HCT116 (cell line): ENCODE measurements around the gene HIP1. TPM values are rescaled to one million over a fixed set of nuclear protein-coding genes. Genes with fewer than 3 reads are reported as not detected.

Experiments
- ATAC-seq: fragments of 200-7000 bp; cut with Tn5 transposase; 2 replicates; pipeline ENCODE4 v1.9.1; 2020; ENCODE audit warnings: mild to moderate bottlenecking, moderate library complexity
- BruUV-seq: library from RNA; stranded (reverse); fragments of 400-500 nt; replicated peaks from 2 replicates; lab custom pipeline; 2021; lab: Mats Ljungman, UMichigan
- CTCF ChIA-PET: fragments of 300-600 bp; sonication (Branson Sonifier 250); formaldehyde crosslinking; loops from one replicate; lab custom pipeline; 2021; ENCODE audit warnings: antibody characterized with exemption; lab: Charles Lee
- POLR2A ChIA-PET: fragments of 300-600, 350-600 bp; sonication (Branson Sonifier 250); formaldehyde crosslinking; loops from one replicate; lab custom pipeline; 2021; ENCODE audit warnings: antibody characterized with exemption; lab: Charles Lee
- RAD21 ChIA-PET, 2 experiments: fragments of 300-600 bp; sonication (Branson Sonifier 250); formaldehyde crosslinking; loops; one replicate each; lab custom pipeline; 2023; ENCODE audit warnings: low total read pairs in 2 of 2; ENCODE audit not compliant: uncharacterized antibody in 2 of 2, unreplicated experiment in 2 of 2, low non-redundant PET in 1 of 2; lab: Charles Lee
- DNase-seq: peaks from one replicate; pipeline ENCODE4 v3.0.0-alpha.2; 2010; ENCODE audit warnings: low read depth, low spot score
- H2AFZ ChIP-seq: fragments of 200-600 bp; shearing (Covaris generic), sonication (generic); 2 replicates; pipeline ENCODE4 v1.6.1; 2017; ENCODE audit warnings: low read depth, mixed run types, mixed read lengths, antibody characterized with exemption, low read length; ENCODE audit not compliant: poor library complexity, severe bottlenecking
- H3K27ac ChIP-seq: 2 replicates; pipeline ENCODE4 v1.5.1; 2012; ENCODE audit warnings: low read depth, low read length
- H3K27me3 ChIP-seq: fragments of 200-600 bp; sonication (generic); 2 replicates; pipeline ENCODE4 v1.6.1; 2016; ENCODE audit warnings: mixed run types, low read length, mixed read lengths; ENCODE audit not compliant: insufficient read depth
- H3K36me3 ChIP-seq, 2 experiments: fragments of 200-500 bp in 1 of 2; fragments of 200-600 bp in 1 of 2; sonication (Bioruptor generic) in 1 of 2; sonication (generic) in 1 of 2; 2 replicates each; pipeline versions ENCODE4 v1.5.1 to v1.6.1; 2014 to 2016; ENCODE audit warnings: low read length in 2 of 2, inconsistent platforms in 1 of 2, mixed read lengths in 1 of 2, mixed run types in 1 of 2; ENCODE audit not compliant: insufficient read depth in 2 of 2, control insufficient read depth in 1 of 2
- H3K4me1 ChIP-seq, 2 experiments: fragments of 200-600 bp in 1 of 2; sonication (generic) in 1 of 2; 2 replicates each; pipeline versions ENCODE4 v1.5.1 to v1.6.1; 2012 to 2017; ENCODE audit warnings: low read length in 2 of 2, inconsistent platforms in 1 of 2, mild to moderate bottlenecking in 1 of 2, mixed read lengths in 1 of 2, mixed run types in 1 of 2, moderate library complexity in 1 of 2; ENCODE audit not compliant: insufficient read depth in 2 of 2, control insufficient read depth in 1 of 2
- H3K4me2 ChIP-seq: fragments of 200-600 bp; sonication (generic); 2 replicates; pipeline ENCODE4 v1.6.1; 2017; ENCODE audit warnings: mixed run types, low read length, mixed read lengths
- H3K4me3 ChIP-seq, 2 experiments: fragments of 200-600 bp in 1 of 2; sonication (generic) in 1 of 2; replicated peaks in 1 of 2; 2 replicates each; pipeline ENCODE4 v1.5.1; 2011 to 2016; ENCODE audit warnings: low read length in 2 of 2, control low read depth in 1 of 2, low read depth in 1 of 2, mild to moderate bottlenecking in 1 of 2, mixed read lengths in 1 of 2, mixed run types in 1 of 2
- H3K79me2 ChIP-seq: fragments of 200-600 bp; sonication (generic); 2 replicates; pipeline ENCODE4 v1.6.1; 2017; ENCODE audit warnings: mild to moderate bottlenecking, mixed run types, low read length, moderate library complexity, mixed read lengths; ENCODE audit not compliant: insufficient read depth
- H3K9ac ChIP-seq: fragments of 200-600 bp; sonication (generic); 2 replicates; pipeline ENCODE4 v1.6.1; 2016; ENCODE audit warnings: low read length, mixed read lengths
- H3K9me2 ChIP-seq: fragments of 200-600 bp; sonication (generic), shearing (Covaris generic); 2 replicates; pipeline ENCODE4 v1.6.1; 2017; ENCODE audit warnings: mixed run types, mild to moderate bottlenecking, moderate library complexity; ENCODE audit not compliant: insufficient read depth
- H3K9me3 ChIP-seq, 2 experiments: fragments of 200-500 bp in 1 of 2; fragments of 200-600 bp in 1 of 2; sonication (Bioruptor generic) in 1 of 2; sonication (generic) in 1 of 2; 2 replicates each; pipeline ENCODE4 v1.6.1; 2014 to 2017; ENCODE audit warnings: low read length in 2 of 2, mixed read lengths in 2 of 2, inconsistent platforms in 1 of 2, low read depth in 1 of 2, mild to moderate bottlenecking in 1 of 2, mixed run types in 1 of 2, moderate library complexity in 1 of 2; ENCODE audit not compliant: control insufficient read depth in 1 of 2, insufficient read depth in 1 of 2
- H4K20me1 ChIP-seq: fragments of 200-600 bp; sonication (generic), shearing (Covaris generic); 2 replicates; pipeline ENCODE4 v1.6.1; 2017; ENCODE audit warnings: mixed run types, mild to moderate bottlenecking, moderate library complexity; ENCODE audit not compliant: insufficient read depth
- ELF1 ChIP-seq: IDR thresholded peaks from 2 replicates; pipeline ENCODE4 v1.6.1; 2012; ENCODE audit warnings: low read depth, borderline replicate concordance
- EZH2 ChIP-seq: fragments of 200-600 bp; sonication (generic); IDR thresholded peaks from 2 replicates; pipeline ENCODE4 v1.6.1; 2017; ENCODE audit warnings: antibody characterized with exemption, mixed run types
- JUND ChIP-seq: IDR thresholded peaks from 2 replicates; pipeline ENCODE4 v1.6.1; 2012
- POLR2AphosphoS5 ChIP-seq: IDR thresholded peaks from 2 replicates; pipeline ENCODE4 v1.6.1; 2011; ENCODE audit warnings: mild to moderate bottlenecking, low read depth, low read length, moderate library complexity
- SIN3A ChIP-seq: IDR thresholded peaks from 2 replicates; pipeline ENCODE4 v1.6.1; 2012; ENCODE audit warnings: low read depth
- intact Hi-C: fragments of 100-400 bp; cut with micrococcal nuclease; formaldehyde crosslinking; loops from 2 replicates; pipeline ENCODE4 v1.10.0; 2022
- total RNA-seq: library from RNA; stranded (reverse); gene quantifications from one replicate; pipeline ENCODE4 v1.2.1, GENCODE V29; 2021; ENCODE audit not compliant: unreplicated experiment
- TF ChIP-seq, protein P1 (sequence below): IDR thresholded peaks from 2 replicates; pipeline ENCODE4 v1.6.1; 2011; ENCODE audit warnings: mild to moderate bottlenecking, low read length, moderate library complexity; ENCODE audit not compliant: insufficient replicate concordance; ENCODE audit errors: extremely low read depth
- TF ChIP-seq, protein P2 (sequence below): IDR thresholded peaks from 2 replicates; pipeline ENCODE4 v1.6.1; 2012
- TF ChIP-seq, protein P3 (sequence below): IDR thresholded peaks from 2 replicates; pipeline ENCODE4 v1.6.1; 2012; ENCODE audit warnings: low read depth
- TF ChIP-seq, protein P4 (sequence below), 3 experiments: fragments of 200-600 bp in 1 of 3; sonication (generic) in 1 of 3; IDR thresholded peaks in 2 of 3; conservative IDR thresholded peaks in 1 of 3; 2 replicates each; pipeline ENCODE4 v1.5.1; 2012 to 2017; ENCODE audit warnings: low read depth in 2 of 3, low read length in 2 of 3, antibody characterized with exemption in 1 of 3, borderline replicate concordance in 1 of 3, control low read depth in 1 of 3, mild to moderate bottlenecking in 1 of 3, mixed read lengths in 1 of 3, mixed run types in 1 of 3, moderate library complexity in 1 of 3; ENCODE audit not compliant: insufficient read depth in 1 of 3

HIP1 gene
- total RNA-seq, 1 experiment from 2014 or later = 22.1 TPM

DNA sequence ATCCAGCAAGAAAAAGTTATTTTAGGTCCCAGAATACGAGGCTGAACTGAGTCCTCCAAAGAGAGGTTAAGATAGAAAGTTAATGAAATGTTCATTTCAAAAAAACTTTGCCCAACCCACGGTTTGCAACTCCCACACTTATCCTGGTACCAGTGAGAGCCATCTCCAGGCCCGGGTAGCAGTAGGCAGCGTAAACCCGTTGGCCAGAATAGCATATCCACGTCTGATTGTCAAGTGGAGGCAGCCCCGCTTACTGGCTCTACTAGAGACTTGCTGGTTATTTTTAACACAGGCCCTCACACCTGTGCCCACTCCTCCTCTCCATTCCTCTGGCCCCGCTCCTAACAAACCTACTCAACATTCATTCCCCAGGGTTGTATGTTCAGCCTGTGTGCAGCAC is 109.7 kb downstream of the HIP1 start:
- no TSS peak for BruUV-seq
- intact Hi-C loops = no loop called here
- H2AFZ ChIP-seq = no peak overlapping the region
- H3K79me2 ChIP-seq = no peaks in the 10 kb centered on the region
- ATAC-seq (no peak), DNase-seq (no peak)
- H3K9me3 ChIP-seq = peaks cover 0 to 7% of the 10 kb centered on the region in 2 experiments; a peak in 1 of 4 replicates
- ChIA-PET RAD21 (no interaction called here), POLR2A (no interaction called here), CTCF (no interaction called here)
- H3K4me1 ChIP-seq = no peaks in the 10 kb centered on the region
- no peak overlapping the region for H3K4me2 ChIP-seq
- H3K36me3 ChIP-seq = no peaks in the 10 kb centered on the region
- H4K20me1 ChIP-seq = no peaks in the 10 kb centered on the region
- no peak overlapping the region for H3K27ac ChIP-seq
- H3K9me2 ChIP-seq = no peaks in the 10 kb centered on the region
- no peak overlapping the region for H3K9ac ChIP-seq
- no peaks in the 10 kb centered on the region for H3K27me3 ChIP-seq
- TF ChIP-seq SIN3A (no peak), POLR2AphosphoS5 (no peak)
- TF ChIP-seq, protein P1, sequence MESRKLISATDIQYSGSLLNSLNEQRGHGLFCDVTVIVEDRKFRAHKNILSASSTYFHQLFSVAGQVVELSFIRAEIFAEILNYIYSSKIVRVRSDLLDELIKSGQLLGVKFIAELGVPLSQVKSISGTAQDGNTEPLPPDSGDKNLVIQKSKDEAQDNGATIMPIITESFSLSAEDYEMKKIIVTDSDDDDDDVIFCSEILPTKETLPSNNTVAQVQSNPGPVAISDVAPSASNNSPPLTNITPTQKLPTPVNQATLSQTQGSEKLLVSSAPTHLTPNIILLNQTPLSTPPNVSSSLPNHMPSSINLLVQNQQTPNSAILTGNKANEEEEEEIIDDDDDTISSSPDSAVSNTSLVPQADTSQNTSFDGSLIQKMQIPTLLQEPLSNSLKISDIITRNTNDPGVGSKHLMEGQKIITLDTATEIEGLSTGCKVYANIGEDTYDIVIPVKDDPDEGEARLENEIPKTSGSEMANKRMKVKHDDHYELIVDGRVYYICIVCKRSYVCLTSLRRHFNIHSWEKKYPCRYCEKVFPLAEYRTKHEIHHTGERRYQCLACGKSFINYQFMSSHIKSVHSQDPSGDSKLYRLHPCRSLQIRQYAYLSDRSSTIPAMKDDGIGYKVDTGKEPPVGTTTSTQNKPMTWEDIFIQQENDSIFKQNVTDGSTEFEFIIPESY = no peak
- H3K4me3 ChIP-seq = no peak overlapping the region

DNA sequence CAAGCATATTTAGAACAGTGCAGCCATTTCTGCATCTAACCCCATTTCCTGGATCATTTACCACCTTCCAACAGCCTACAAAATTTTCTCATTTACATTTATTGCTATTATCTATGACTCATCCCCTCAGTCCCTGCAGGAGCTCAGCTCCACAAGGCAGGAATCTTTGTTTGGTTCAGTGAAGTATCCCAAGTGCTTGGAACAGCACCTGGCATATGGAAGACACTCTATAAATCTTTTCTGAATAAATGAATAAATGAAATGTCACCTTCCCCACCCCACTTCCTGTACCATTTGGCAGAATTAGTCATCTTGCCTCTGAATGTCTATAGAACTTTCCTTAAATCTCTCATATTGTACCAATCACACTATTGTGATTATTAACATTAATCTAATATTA is 110.7 kb downstream of the HIP1 start:
- Histone ChIP-seq H3K4me1 (no peaks in the 10 kb centered on the region), H3K27ac (no peak overlapping the region), H3K4me2 (no peak overlapping the region)
- TF ChIP-seq ELF1 = no peak
- TF ChIP-seq, protein P2, sequence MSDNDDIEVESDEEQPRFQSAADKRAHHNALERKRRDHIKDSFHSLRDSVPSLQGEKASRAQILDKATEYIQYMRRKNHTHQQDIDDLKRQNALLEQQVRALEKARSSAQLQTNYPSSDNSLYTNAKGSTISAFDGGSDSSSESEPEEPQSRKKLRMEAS = no peak
- TF ChIP-seq, protein P1 = no peak
- TF ChIP-seq EZH2 = no peak
- TF ChIP-seq, protein P3, sequence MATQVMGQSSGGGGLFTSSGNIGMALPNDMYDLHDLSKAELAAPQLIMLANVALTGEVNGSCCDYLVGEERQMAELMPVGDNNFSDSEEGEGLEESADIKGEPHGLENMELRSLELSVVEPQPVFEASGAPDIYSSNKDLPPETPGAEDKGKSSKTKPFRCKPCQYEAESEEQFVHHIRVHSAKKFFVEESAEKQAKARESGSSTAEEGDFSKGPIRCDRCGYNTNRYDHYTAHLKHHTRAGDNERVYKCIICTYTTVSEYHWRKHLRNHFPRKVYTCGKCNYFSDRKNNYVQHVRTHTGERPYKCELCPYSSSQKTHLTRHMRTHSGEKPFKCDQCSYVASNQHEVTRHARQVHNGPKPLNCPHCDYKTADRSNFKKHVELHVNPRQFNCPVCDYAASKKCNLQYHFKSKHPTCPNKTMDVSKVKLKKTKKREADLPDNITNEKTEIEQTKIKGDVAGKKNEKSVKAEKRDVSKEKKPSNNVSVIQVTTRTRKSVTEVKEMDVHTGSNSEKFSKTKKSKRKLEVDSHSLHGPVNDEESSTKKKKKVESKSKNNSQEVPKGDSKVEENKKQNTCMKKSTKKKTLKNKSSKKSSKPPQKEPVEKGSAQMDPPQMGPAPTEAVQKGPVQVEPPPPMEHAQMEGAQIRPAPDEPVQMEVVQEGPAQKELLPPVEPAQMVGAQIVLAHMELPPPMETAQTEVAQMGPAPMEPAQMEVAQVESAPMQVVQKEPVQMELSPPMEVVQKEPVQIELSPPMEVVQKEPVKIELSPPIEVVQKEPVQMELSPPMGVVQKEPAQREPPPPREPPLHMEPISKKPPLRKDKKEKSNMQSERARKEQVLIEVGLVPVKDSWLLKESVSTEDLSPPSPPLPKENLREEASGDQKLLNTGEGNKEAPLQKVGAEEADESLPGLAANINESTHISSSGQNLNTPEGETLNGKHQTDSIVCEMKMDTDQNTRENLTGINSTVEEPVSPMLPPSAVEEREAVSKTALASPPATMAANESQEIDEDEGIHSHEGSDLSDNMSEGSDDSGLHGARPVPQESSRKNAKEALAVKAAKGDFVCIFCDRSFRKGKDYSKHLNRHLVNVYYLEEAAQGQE = no peak
- no peak for TF ChIP-seq JUND
- no peak for TF ChIP-seq POLR2AphosphoS5
- TF ChIP-seq, protein P4, sequence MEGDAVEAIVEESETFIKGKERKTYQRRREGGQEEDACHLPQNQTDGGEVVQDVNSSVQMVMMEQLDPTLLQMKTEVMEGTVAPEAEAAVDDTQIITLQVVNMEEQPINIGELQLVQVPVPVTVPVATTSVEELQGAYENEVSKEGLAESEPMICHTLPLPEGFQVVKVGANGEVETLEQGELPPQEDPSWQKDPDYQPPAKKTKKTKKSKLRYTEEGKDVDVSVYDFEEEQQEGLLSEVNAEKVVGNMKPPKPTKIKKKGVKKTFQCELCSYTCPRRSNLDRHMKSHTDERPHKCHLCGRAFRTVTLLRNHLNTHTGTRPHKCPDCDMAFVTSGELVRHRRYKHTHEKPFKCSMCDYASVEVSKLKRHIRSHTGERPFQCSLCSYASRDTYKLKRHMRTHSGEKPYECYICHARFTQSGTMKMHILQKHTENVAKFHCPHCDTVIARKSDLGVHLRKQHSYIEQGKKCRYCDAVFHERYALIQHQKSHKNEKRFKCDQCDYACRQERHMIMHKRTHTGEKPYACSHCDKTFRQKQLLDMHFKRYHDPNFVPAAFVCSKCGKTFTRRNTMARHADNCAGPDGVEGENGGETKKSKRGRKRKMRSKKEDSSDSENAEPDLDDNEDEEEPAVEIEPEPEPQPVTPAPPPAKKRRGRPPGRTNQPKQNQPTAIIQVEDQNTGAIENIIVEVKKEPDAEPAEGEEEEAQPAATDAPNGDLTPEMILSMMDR (IDR thresholded peaks at IDR 0.05 in 2 of 3, conservative IDR thresholded peaks at IDR 0.05 in 1 of 3; ENCODE audit: borderline replicate concordance in 1 of 3, insufficient read depth in 1 of 3, low read depth in 2 of 3, low read length in 2 of 3) = no peak

More for the DNA sequence above, 110.7 kb downstream of the HIP1 start:
- Histone ChIP-seq H2AFZ (no peak overlapping the region), H3K9ac (no peak overlapping the region), H4K20me1 (no peaks in the 10 kb centered on the region), H3K36me3 (no peaks in the 10 kb centered on the region), H3K79me2 (no peaks in the 10 kb centered on the region), H3K4me3 (no peak overlapping the region), H3K9me2 (no peaks in the 10 kb centered on the region), H3K27me3 (no peaks in the 10 kb centered on the region), H3K9me3 (peaks cover 0 to 7% of the 10 kb centered on the region in 2 experiments; a peak in 1 of 4 replicates)
- no TSS peak for BruUV-seq
- intact Hi-C loops = no loop called here
- RAD21 ChIA-PET = no interaction called here
- POLR2A ChIA-PET = no interaction called here
- DNase-seq = no peak
- no peak for ATAC-seq
- CTCF ChIA-PET = no interaction called here
